Measurements from ENCODE around the gene ADCY9.

- no peak for TF ChIP-seq CTCF (IDR thresholded peaks at IDR 0.05; ENCODE audit: poor library complexity, severe bottlenecking)
- no peak for TF ChIP-seq EP300 (conservative IDR thresholded peaks at IDR 0.05; ENCODE audit: poor library complexity, severe bottlenecking)
These were observed 7.5 kb upstream of the ADCY9 start for GRCh38 chr16:4123616-4124300.

Data from neural cell (in vitro differentiated cells).